ENCODE data around the gene TM4SF18.

DNA sequence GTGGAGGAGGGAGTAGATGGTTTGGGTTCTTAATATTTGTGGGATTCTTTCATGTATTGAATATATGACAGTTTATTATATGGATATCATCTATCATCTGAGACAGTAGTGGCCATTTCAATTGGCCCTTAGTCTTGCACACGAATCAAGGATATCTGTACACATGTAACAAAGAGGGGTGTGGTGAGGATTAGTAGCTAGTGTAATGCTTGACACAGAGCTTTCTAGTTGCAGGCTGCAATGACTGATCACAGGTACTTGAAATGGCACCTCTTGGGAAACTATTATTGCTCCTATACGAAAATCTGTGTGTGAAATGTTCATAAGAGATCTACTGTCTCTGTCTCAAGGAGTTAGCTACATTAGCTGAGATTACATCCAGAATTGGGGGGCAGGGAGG is 31.2 kb upstream of the TM4SF18 start:
- TF ChIP-seq, protein P1, sequence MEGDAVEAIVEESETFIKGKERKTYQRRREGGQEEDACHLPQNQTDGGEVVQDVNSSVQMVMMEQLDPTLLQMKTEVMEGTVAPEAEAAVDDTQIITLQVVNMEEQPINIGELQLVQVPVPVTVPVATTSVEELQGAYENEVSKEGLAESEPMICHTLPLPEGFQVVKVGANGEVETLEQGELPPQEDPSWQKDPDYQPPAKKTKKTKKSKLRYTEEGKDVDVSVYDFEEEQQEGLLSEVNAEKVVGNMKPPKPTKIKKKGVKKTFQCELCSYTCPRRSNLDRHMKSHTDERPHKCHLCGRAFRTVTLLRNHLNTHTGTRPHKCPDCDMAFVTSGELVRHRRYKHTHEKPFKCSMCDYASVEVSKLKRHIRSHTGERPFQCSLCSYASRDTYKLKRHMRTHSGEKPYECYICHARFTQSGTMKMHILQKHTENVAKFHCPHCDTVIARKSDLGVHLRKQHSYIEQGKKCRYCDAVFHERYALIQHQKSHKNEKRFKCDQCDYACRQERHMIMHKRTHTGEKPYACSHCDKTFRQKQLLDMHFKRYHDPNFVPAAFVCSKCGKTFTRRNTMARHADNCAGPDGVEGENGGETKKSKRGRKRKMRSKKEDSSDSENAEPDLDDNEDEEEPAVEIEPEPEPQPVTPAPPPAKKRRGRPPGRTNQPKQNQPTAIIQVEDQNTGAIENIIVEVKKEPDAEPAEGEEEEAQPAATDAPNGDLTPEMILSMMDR (conservative IDR thresholded peaks at IDR 0.05; ENCODE audit: low read length): no peak
- no peak for TF ChIP-seq EZH2phosphoT487 (IDR thresholded peaks at IDR 0.05; ENCODE audit: borderline replicate concordance, low read depth, low read length)
